ENCODE results near the gene MAEL.
A peak's percentile ranks its signal among the peaks of the same experiment; 100 is the strongest.

The MAEL gene

DNA sequence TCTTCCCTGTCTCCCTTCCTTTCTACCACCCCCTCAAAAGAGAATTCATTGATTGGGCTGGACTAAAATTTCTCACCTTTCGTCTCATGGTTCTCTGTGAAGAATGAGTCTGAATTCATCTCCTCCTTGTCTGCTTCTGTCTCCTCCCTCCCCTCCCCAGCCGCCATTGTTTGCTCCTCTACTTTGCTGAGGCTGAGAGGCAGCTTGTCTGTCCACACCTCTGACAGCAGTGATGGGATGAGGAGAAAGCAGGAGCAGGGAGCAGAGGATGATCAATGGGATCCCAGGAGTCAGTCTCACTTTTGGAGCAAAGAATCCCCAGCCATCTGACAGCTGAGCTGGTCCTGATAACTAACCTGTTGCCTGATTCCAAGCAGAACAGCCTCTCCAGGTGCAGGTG lies 16.3 kb upstream of the MAEL start:
- H3K4me3 ChIP-seq (ENCODE audit: low read depth in 1 of 2, low read length in 1 of 2), result no peak overlapping the region
- TF ChIP-seq, protein P1, sequence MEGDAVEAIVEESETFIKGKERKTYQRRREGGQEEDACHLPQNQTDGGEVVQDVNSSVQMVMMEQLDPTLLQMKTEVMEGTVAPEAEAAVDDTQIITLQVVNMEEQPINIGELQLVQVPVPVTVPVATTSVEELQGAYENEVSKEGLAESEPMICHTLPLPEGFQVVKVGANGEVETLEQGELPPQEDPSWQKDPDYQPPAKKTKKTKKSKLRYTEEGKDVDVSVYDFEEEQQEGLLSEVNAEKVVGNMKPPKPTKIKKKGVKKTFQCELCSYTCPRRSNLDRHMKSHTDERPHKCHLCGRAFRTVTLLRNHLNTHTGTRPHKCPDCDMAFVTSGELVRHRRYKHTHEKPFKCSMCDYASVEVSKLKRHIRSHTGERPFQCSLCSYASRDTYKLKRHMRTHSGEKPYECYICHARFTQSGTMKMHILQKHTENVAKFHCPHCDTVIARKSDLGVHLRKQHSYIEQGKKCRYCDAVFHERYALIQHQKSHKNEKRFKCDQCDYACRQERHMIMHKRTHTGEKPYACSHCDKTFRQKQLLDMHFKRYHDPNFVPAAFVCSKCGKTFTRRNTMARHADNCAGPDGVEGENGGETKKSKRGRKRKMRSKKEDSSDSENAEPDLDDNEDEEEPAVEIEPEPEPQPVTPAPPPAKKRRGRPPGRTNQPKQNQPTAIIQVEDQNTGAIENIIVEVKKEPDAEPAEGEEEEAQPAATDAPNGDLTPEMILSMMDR (IDR thresholded peaks at IDR 0.05), result no peak
- no peaks in the 10 kb centered on the region for H3K9me3 ChIP-seq
- H3K4me1 ChIP-seq (ENCODE audit: control insufficient read depth in 1 of 2, insufficient read depth in 1 of 2, low read depth in 1 of 2, low read length in 1 of 2), result peaks cover 6 to 9% of the 10 kb centered on the region in 2 experiments
- no peaks in the 10 kb centered on the region for H3K36me3 ChIP-seq
- no peak overlapping the region for H3K27ac ChIP-seq
- peaks cover 90% of the 10 kb centered on the region for H3K27me3 ChIP-seq

DNA sequence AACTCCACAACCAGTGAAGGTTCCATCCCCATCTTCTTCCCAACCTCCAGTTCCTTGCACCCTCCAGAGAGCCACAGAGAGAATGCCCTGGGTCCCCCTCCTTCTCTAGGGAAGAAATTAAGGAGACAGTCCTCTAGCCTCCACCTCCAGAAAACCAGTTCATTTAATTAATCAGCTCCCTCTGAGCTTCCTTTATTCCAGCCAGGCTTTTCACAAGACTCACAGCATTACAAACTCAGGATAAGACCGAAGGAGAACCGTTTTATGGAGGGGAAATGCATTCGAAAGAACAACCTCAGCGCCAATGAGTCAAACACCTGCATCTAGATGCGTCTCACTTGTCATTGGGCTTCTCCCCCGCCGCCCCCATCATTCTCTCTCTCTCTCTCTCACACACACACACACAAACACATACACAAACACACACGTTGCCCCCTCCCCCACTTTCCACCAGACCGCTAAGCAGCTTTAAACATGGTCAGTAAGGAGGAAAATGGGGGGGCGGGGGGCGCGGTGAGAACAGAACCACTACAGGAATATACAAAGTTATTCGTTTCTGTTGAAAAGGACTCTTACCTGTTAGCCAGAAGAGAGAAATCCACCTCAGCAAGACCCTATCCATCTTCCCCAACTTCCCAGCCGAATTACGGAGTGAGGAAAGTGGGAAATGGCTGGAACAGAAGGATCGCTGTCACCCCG lies 14.3 kb upstream of the MAEL start:
- Histone ChIP-seq H3K9me3 (no peaks in the 10 kb centered on the region), H3K27me3 (peaks cover 99% of the 10 kb centered on the region), H3K27ac (no peak overlapping the region), H3K4me3 (ENCODE audit: low read depth in 1 of 2, low read length in 1 of 2) (no peak overlapping the region), H3K36me3 (no peaks in the 10 kb centered on the region), H3K4me1 (ENCODE audit: control insufficient read depth in 1 of 2, insufficient read depth in 1 of 2, low read depth in 1 of 2, low read length in 1 of 2) (peaks cover 6 to 9% of the 10 kb centered on the region in 2 experiments)
- TF ChIP-seq, protein P1 (IDR thresholded peaks at IDR 0.05), result no peak

DNA sequence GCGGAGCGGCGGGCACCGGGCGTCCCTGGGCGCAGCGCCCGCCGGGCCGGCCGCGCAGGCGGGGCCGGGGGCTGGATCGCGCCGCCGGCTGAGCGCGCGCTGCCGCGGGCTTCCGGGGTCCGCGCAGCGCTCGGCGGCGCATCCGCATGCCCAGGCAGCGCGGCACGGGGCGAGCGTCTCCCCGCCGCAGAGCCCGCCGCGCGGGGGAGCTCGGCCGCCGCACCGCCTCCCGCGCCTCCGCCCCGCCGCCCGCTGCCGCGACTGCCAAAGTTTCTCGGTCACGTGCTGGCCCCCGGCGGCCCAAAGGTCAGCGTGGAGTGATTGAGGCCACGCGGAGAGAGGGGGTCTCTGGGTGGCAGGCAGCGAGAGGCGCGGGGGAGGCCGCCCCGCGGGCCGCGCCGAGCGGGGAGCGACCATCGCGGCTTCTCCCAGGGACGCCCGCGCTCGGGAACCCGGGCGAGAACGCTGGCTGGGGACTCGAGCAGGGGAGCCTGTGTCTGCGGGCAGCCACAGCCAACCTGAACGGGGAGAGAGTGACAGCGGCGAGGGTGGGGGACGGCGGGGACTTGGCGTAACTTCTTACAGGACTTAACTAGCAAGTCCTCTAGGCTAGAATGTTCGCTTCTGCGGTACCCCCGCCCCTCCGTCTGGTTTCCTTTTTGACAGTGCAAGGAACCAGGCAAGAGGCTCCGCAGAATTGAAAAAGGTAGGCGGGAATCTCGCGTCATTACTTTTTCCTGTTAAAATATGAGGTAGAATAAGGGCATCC lies 13.5 kb upstream of the MAEL start, which contains the start of gene ILDR2:
ILDR2 (minus strand) TSS at position 180 of the 769 bp plus-strand sequence. CDS start 272 bp downstream, outside the sequence.
- TF ChIP-seq, protein P1 (IDR thresholded peaks at IDR 0.05), result no peak
- no peaks in the 10 kb centered on the region for H3K36me3 ChIP-seq
- peaks cover 6 to 9% of the 10 kb centered on the region in 2 experiments for H3K4me1 ChIP-seq (ENCODE audit: control insufficient read depth in 1 of 2, insufficient read depth in 1 of 2, low read depth in 1 of 2, low read length in 1 of 2)
- H3K4me3 ChIP-seq (ENCODE audit: low read depth in 1 of 2, low read length in 1 of 2), result peak within 1 kb of the TSS; percentile 27 to 43
- no peak within 1 kb of the TSS for H3K27ac ChIP-seq
- peaks cover 97% of the 10 kb centered on the region for H3K27me3 ChIP-seq
- no peaks in the 10 kb centered on the region for H3K9me3 ChIP-seq

DNA sequence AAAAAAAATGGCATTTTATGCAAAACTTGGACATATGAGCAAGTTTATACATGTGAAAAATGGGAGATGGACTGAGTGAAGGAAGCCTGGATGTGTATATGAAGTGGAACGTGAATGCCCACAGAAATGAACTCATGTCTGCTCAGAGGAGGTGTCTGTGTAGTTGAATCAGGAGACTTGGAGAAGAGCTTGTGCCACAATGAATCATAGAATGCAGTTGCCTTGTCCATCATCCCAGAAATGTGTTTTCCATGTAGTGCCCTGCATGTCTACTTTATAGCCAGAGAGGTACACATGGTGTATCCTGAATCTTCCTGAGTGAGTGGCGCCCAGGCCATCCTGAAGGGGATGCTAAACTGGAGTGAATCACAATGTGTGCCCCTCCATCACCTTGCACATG lies 11.1 kb upstream of the MAEL start:
- peaks cover 6 to 9% of the 10 kb centered on the region in 2 experiments for H3K4me1 ChIP-seq (ENCODE audit: control insufficient read depth in 1 of 2, insufficient read depth in 1 of 2, low read depth in 1 of 2, low read length in 1 of 2)
- H3K9me3 ChIP-seq, result no peaks in the 10 kb centered on the region
- TF ChIP-seq, protein P1 (IDR thresholded peaks at IDR 0.05), result no peak
- H3K27me3 ChIP-seq, result peaks cover 75% of the 10 kb centered on the region
- no peaks in the 10 kb centered on the region for H3K36me3 ChIP-seq
- H3K4me3 ChIP-seq (ENCODE audit: low read depth in 1 of 2, low read length in 1 of 2), result no peak overlapping the region
- no peak overlapping the region for H3K27ac ChIP-seq

DNA sequence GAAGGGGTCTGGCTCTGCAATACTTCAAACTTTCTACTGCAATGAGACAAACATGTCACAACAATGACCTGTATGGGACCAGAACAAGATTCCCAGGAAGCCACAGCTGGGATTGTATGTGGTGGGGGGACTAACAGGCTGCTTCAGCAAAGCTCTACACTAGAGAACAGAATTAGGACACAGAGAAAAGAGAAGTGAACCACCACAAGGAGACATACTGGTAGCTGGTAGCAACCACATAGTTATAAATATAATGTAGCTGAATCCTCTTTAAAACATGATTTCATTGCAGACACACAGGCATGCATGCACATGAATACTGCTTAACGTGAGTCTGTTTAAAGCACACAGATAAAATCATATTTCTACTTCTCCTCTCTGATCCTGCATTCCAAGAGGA lies 10.3 kb upstream of the MAEL start:
- Histone ChIP-seq H3K27ac (no peak overlapping the region), H3K4me1 (ENCODE audit: control insufficient read depth in 1 of 2, insufficient read depth in 1 of 2, low read depth in 1 of 2, low read length in 1 of 2) (peaks cover 6 to 9% of the 10 kb centered on the region in 2 experiments), H3K27me3 (peaks cover 70% of the 10 kb centered on the region), H3K9me3 (no peaks in the 10 kb centered on the region), H3K36me3 (no peaks in the 10 kb centered on the region), H3K4me3 (ENCODE audit: low read depth in 1 of 2, low read length in 1 of 2) (no peak overlapping the region)
- TF ChIP-seq, protein P1 (IDR thresholded peaks at IDR 0.05), result no peak

All from neutrophil (primary cell).